Retina (tissue), 1 donor: ENCODE measurements around the gene ADK.

ENCODE experiments used
- DNase-seq: peaks from one replicate; pipeline ENCODE4 v3.0.0-alpha.2; 2016

Gene ADK

DNA sequence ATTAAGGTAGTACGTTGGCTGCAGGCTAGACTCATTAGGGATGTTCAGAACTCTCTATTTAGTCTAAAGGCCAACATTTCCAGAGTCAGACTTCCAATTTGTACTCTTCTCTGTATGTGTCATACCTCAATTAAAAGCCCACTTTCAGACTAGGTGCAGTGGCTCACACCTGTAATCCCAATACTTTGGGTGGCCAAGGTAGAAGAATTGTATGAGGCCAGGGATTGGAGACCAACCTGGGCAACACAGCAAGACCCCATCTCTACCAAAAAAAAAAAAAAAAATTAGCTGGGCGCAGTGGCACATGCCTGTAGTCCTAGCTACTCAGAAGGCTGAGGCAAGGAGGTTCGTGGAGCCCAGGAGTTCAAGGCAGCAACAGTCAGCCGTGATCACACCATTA lies 484.6 kb downstream of the ADK start:
- DNase-seq, result no peak

DNA sequence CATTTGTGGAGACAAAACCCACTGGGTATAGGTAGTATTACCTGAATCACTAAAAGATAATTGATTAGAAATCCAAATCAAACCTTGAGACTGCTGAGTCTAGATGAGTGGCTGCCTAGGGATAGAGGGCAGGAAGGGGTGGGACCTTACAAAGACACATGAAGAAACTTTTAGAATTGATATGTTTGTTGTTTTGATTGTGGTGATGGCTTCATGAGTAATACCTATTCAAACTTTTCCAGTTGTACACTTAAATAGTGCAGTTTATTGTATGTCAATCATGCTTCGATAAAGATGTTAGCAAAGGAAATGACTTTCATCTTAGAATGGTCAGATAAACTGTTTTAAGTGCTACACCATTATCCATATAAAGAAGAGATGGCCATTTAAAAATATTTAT lies 486.7 kb downstream of the ADK start:
- no peak for DNase-seq

DNA sequence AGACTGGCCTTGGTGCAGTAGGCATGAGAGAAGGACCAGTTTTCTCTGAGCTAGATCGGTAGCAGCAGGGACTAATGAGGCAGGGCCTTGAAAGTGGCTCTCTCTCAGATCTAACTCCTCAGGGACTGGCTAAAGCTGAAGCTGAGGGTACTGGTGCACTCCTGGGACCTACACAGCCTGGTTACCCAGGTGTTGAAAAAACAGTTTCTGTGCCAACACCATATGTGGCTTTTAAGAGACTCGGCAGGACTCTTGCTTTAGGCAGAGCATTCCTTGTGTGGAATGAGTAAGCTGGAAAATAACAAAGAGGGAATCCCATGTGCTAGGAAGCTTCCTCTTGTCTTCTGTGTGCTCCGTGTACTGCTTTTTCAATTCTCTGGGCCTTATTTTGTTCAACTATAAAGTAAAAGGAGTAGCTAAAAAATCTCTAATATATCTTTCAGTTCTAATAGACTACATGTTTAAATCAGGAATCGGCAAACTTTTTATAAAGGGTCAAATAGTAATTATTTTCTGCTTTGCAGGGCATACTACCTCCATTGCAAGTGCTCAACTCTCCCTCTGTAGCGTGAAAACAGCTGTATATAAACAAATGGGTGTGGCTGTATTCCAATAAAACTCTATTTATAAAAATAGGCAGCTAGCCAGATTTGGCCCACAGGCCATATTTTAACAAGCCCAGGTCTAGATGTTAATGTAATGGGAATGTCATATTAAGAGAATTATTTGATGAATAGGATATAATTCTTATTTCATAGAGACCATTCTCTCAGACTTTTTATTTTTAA lies 489.3 kb downstream of the ADK start:
- DNase-seq, result peak; percentile 21

DNA sequence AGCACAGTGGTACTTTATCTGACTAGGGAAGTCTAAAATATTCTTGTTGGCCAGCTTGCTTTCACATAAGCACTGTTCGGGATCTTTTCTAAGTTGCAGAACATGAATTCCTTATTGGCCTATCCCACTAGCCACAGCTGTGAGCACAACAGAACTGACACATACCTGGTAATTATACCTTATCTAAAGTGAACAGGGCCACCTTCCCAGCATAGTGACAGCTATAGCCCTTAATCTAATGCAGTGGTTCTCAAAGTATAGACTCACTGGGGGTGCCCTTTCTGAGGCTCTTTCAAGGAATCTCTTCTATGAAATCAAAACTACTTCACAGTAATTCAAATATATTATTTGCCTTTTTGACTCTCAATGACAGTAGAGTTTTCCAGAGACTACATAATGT lies 490.6 kb downstream of the ADK start:
- DNase-seq, result no peak

DNA sequence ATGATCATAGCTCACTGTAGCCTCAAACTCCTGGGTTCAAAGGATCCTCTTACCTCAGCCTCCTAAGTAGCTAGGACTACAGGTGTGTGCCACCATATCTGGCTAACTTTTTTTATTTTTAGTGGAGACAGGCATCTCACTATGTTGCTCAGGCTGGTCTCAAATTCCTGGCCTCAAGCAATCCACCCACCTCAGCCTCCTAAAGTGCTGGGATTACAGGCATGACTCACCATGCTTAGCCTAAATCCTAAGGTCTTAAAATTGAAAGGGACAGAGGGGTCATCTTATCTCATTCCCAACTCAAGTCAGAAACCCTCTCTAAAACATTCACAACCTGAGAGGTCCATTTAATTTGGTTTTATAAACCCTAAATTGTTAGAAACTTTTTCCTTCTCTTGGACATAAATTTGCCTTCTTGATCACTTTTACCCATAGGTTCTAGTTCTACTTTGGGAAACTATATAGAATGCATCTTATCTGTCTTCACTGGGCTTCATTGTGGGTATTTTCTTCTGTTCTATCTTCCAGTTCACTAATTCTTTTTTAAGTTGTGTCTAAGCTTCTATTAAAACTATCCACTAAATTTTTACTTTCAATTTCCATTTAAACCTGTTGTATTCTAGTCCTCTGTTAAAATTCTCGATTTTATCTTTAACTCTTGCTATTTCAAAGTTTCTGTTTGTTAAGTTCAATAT lies 492.0 kb downstream of the ADK start:
- DNase-seq, result no peak

DNA sequence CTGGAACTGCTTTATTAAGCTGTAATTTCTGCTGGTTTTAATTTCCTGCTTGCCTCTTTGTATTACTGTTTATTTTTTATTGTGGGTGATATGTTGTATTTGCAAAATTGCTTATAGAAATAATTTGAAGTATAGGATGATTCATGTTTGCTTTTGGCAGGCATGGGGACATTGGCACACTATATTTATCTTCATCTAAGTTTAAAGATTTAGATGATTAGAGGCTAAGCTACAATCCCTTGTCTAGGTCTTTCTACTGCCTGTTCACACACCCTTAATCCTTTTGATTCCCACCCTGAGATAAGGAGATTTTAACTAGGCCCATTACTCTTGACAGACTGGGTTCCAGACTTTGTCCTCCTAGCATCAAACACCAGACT lies 492.6 kb downstream of the ADK start:
- no peak for DNase-seq

DNA sequence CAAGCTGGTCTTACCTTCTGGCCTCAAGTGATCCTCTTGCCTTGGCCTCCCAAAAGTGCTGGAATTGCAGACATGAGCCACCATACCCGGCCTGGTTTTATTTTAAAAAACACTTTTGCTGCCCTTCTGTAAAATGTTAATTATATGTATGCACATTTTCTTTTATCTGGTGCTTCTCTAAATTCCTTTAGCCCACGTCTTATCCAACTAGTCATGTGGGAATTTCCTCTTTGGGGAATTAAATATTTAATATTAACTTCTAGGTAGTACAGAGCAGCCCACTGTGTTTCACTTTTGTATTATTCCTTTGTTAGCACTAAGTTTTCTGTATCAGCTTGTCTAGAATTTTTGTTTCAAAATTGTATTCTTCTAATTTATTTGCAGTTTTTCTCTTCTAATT lies 493.7 kb downstream of the ADK start:
- DNase-seq, result no peak

DNA sequence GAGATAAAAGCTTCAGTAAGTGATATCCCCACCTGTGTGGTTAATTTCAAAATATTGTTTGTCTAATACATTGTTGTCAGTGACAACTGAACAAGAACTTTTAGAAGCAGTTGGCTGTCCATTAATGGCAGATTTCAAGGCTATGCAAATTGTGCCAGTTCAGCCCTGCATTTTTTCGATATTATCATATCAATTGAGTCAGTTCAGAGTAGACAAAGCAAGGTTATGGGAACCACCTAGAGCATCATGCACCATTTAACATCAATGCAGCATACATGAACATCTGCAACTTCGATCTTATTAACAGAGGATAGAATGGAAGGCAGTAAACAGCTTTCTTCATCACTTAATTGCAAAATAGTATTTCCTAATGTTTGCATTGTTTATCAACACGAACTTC lies 494.7 kb downstream of the ADK start:
- no peak for DNase-seq

DNA sequence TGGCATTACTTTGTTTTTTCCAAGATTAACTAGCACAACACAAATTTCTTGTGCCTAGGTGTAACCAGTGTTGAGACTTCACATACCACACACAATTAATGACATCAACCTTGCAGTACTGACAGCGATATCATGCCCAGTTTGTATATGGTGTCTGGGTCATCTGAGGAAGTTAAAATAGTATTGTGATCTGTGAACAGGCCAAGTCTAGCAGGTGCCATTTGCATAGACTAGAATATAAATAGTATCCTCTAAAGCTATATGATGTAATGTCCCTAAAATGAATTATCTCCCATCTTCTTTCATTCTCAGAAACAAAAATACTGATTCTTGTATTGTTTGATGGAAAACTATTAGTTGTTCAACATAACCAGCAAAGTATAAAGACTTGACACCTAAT lies 499.6 kb downstream of the ADK start:
- no peak for DNase-seq

DNA sequence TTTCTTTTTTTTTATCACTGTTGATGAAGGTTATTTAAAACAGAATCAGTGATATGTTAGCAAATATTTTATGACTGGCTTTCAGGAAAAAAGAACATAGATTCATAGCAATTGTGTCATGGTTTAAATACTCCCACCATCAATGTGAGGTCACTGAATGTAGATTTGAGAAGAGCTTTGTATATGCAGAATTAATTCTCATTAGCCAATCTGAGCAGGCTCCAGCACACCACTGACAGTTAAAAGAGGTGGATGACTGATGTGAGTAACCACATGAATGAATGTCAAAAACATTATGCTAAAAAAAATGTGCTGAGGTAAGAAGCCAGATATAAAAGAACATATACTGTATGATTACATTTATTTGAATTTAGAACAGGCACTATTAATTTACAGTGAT lies 500.5 kb downstream of the ADK start:
- no peak for DNase-seq

DNA sequence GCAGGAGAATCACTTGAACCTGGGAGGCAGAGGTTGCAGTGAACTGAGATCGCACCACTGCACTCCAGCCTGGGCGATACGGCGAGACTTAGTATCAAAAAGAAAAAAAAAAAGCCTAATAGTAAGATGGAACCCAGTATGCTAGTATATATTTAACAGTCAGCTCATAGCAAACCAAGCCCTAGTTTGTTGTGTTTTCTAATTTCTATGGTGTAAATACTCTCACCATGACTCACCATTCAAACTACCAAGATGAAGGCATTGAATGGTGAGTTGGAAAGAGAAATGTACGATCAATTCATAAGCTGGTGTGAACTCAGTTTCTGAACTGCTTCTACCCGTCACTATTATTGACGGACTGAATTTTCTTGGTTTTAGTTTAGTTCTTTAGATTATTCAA lies 501.6 kb downstream of the ADK start:
- no peak for DNase-seq

DNA sequence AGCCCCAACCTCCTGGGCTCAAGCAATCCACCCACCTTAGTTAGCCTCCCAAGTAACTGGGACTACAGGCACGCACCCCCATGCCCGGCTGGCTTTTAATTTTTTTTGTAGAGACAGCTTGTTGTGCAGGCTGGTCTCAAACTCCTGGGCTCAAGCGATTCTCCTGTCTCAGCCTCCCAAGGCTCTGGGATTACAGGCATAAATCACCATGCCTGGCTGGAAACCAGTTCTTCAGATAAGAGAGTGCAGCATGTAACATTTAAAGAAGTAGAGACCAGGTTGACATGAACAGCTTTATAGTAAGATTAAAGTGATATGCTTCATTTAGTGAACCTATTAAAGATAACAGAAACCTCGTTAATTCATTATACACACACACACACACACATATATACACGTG lies 507.5 kb downstream of the ADK start:
- DNase-seq, result no peak

DNA sequence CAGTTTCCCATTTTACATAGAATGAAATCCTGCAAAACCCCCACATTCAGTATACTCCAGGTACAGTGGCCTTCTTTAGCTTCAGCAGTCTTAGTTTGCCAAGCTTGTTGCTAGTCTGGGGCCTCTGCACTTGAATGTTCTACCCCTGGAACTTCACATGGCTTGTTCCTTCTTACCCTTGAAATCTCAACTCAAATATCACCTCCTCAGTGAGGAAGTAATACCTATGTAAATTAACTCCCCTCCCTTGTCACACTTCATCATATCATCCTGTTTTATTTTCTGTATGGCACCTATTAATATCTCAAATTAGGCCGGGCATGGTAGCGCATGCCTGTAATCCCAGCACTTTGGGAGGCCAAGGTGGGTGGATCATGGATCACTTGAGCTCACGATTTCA lies 511.6 kb downstream of the ADK start:
- no peak for DNase-seq

DNA sequence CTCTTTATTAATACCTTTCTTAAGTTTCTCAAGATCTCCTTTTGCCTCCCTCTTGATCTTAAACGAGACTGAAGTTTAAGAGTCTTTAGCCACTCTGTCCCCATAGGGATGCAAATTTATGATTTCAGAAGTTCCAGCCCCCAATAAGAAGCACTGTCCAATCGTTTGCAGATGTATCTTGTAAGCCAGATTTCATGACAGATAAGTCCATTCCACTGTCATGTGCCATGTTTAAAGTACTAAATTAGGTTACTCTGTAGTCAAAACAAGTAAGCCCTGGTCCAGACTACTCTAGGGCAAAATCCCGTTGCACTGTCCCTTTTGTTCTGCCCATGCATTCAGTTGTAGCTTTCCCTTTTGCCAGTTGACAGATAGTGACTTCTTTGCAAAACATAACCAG lies 518.2 kb downstream of the ADK start:
- DNase-seq, result no peak

DNA sequence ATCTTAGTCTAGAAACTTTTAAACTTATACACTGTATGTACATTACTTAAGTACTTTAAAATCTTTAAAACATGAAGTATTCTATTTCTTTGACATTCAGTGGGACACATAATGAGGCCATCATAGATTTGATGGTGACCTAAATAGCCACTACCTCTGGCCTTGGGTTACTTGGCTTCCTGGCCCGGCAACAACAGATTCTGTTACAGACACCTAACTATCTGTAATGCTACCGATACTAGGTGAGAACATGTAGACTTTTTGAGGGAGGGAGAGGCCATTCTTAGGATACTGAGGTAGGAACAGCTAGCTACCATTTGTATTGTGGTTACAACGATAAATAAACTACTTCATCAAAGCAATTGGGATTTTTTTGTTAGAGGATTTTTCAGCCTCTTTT lies 520.7 kb downstream of the ADK start:
- DNase-seq, result no peak

DNA sequence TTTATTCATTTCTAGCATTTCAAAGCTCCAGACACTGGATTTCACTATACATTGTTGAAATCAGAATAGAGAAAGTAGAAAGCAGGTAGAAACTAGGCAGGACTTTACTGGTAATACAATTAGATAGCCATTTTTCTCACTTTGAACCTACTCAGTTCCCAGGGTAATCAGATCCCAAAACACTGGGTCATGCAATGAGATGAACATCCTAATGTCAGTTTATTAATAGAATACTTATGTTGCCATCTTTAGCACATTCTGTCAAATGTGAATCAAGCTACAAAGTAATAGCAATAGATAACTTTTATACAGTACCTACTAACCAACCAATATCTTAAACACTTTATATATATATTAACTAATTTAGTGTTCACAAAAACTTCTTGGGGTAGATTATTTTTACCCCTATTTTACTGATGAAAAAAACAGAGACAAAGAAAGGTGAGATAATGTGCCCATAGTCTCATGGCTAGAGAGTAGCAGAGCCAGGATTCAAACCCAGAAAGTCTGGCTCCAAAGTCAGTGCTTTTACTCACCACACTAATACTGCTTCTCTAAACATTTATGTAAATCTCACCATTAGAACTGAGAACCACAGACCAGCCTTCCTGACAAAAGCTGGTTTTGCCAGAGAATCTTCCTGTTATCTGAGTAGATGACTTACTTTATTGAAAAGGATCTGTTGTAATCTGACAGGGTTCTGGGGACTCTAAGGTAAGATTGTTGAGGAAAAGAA lies 521.6 kb downstream of the ADK start:
- DNase-seq, result no peak

DNA sequence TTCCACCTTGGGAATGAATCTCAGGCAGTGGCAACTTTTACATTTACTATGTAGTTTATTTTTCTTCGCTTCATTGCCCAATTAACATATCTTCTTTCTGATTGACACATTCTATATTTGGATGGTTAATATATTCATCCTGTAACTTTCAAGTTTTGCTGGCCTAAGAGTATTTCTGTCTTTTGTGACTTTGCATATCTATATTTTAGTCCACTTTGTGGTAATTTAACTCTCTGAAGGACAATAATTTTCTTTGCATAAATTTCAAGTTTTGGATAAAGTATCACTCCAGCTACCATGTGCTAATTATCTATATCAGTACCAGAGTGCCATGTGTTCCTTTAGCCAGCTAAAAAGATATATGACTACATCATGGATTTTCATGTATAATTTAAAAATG lies 523.9 kb downstream of the ADK start:
- DNase-seq, result no peak

DNA sequence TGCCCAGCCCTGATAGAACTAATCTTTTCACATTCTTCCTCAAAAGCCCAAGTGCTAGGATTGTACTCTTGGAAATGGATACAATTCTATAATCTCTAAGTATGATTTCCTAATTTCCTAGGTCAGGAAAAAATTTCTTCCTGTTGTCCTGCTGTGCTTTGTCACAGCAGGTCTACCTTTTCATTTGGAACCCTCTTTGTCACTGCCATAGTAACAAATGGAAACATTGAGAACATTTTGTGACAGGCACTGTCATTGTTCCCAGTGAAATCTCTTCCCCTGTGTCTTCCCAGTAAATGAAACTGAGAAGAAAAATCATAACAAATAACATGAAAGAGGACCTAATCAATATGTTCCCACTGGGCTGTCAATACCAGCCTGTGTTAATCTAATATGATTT lies 524.5 kb downstream of the ADK start:
- DNase-seq, result no peak

DNA sequence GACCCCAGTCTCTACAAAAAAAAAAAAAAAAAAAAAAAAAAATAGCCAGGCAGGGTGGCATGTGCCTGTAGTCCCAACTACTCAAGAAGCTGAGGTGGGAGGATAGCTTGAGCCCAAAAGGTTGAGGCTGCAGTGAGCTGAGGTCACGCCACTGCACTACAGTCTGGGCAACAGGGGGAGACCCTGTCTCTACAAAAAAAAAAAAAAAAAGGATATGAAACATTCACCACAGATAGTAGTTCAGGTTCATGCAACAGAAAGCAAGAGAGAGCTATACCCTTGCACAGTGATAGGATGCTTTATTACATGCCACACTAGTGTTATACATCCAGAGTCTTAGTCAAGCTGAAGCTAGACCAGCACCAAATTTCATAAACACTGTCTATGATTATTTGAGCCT lies 526.9 kb downstream of the ADK start:
- DNase-seq, result no peak

DNA sequence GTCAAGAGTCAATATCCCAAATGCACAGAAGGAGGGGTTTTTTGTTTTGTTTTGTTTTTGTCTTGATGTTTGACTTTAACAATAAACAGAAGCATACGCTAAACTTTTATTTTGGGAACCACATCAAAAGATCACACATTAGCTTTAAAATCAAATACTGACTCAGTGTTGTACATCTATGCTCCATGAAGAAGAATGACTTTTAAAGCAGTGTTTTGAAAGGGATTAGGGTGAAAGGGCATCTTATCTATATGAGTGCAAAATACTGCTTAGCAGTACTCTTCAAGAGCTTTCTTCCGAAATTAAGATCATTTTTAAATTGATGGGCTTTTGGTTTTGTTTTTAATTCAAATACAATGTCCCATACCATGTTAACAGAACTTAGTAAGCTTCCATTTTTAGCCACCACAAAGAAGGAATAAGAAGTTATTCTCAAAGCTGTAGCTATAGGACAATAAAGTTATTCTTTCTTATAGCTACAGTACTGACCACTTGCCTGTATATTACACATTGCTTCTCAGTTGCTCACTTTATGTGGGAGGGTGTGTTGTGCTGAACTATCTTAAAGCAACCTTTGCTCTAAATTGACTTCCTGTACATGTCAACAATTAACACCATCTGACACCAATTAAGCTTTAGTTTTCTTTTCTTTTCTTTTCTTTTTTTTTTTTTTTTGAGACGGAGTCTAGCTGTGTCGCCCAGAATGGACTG lies 531.1 kb downstream of the ADK start:
- no peak for DNase-seq

DNA sequence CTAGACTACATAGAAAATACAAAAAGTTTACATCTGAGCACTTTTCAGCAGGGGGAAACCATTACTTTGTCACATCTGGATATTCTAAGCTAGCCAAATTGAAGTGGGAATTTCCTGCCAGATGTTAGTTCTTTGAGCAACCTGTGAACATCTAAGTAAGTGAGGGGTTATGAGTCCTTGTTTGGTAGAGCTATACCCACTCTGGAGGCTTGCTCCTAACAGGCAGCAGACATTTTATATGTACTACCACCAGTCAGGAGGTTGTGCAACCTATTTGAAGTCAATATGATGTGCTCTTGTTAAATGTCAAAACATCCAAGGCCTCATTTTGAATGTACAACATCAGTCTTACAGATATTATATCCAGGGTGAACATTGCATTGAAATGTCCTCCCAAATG lies 532.0 kb downstream of the ADK start:
- no peak for DNase-seq

DNA sequence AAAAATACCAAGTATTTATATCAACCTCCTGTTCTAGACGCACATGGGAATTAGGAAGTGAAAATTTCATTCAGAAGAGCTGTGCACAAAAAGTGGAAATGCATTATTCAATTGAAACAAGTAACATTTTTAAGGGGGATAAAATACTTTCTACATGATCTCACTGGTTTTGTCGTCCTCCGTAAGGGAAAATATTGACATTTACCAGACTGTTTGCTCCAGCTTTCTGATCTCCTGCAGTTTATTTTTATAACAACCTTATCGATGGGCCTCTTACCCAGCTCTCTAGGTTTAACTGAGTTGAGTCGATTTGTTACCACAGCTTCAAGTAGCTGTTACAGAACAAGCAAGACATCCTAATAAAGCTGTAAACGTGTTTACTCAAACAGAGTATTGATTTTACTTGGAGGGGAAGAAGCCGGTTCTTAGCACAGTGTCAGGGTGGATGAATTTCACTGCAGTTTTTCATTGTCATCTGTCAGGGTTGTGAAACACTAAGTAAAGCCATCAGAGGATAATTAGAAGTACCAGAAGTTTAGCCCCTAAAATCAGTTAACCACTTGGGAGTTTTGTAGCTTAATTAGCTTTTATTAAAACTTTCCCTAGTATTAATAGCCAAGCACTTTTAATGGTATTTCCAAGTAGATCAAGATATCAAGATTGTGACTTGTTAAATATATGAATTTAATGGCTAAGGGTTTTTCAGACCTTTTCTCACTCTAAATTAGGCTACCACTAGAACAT lies 532.8 kb downstream of the ADK start:
- no peak for DNase-seq

DNA sequence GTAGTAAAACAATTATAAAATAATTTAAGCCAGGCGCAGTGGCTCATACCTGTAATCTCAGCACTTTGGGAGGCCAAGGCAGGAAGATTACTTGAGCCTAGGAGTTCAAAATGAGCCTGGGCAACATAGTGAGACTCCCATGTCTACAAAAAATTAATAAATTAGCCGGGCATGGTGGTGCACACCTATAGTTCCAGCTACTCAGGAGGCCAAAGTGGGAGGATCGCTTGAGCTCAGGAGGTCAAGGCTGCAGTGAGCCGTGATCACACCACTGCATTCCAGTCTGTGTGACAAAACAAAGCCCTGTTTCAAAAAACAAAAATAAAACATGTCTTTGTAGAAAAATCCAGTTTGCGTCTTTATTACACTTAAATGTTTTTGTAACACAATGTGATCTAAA lies 533.4 kb downstream of the ADK start:
- DNase-seq, result no peak
